Ishikawa (cell line): Measurements from ENCODE around the gene ITPR1.

Experiments
- CEBPB ChIP-seq: IDR thresholded peaks from 2 replicates; pipeline ENCODE4 v1.6.1; 2012
- REST ChIP-seq: IDR thresholded peaks from 2 replicates; pipeline ENCODE4 v1.6.1; 2012; ENCODE audit warnings: low read depth, mild to moderate bottlenecking
- TCF12 ChIP-seq: IDR thresholded peaks from 2 replicates; pipeline ENCODE4 v1.6.1; 2012; ENCODE audit warnings: low read depth
- TF ChIP-seq, protein P1 (sequence below): IDR thresholded peaks from 2 replicates; pipeline ENCODE4 v1.6.1; 2012

- TF ChIP-seq, protein P1, sequence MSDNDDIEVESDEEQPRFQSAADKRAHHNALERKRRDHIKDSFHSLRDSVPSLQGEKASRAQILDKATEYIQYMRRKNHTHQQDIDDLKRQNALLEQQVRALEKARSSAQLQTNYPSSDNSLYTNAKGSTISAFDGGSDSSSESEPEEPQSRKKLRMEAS, result no peak
- TF ChIP-seq TCF12, result no peak
- TF ChIP-seq CEBPB, result no peak
- no peak for TF ChIP-seq REST
These were observed 121.8 kb downstream of the ITPR1 start for GRCh38 chr3:4614927-4615326.
